ENCODE data around the gene TMEM14C.

TMEM14C gene

GRCh38 chr6:10681795-10682194 is 41.1 kb upstream of the TMEM14C start:
- no peak overlapping the region for H3K27ac ChIP-seq (ENCODE audit: low read depth, low read length, poor library complexity, severe bottlenecking)
- no peaks in the 10 kb centered on the region; the same call in 1 of the 2 replicates for H3K36me3 ChIP-seq (ENCODE audit: insufficient read depth, low read length)
- H3K4me3 ChIP-seq (ENCODE audit: low read depth, low read length, poor library complexity, severe bottlenecking): no peak overlapping the region
- H3K9me3 ChIP-seq (ENCODE audit: low read length): no peaks in the 10 kb centered on the region
- H3K79me2 ChIP-seq (ENCODE audit: insufficient read depth, low read length): no peaks in the 10 kb centered on the region
- no peak overlapping the region for H3K9ac ChIP-seq (ENCODE audit: low read length)
- H3K9me2 ChIP-seq (ENCODE audit: low read depth, low read length): no peaks in the 10 kb centered on the region
- H3K27me3 ChIP-seq (ENCODE audit: insufficient read depth, low read length): no peaks in the 10 kb centered on the region
- no peak overlapping the region for H2AFZ ChIP-seq (ENCODE audit: low read length)
- H4K20me1 ChIP-seq (ENCODE audit: insufficient read depth, low read length): no peaks in the 10 kb centered on the region
- H3K4me2 ChIP-seq (ENCODE audit: low read length): no peak overlapping the region
- no peak for TF ChIP-seq EZH2 (IDR thresholded peaks at IDR 0.05; ENCODE audit: borderline replicate concordance, low read length)
- no peak for TF ChIP-seq CTCF (IDR thresholded peaks at IDR 0.05; ENCODE audit: low read length)
- no peaks in the 10 kb centered on the region for H3K4me1 ChIP-seq (ENCODE audit: insufficient read depth, low read length, severe bottlenecking)
- no peaks in the 10 kb centered on the region for H3F3A ChIP-seq (ENCODE audit: insufficient read depth, low read length)

GRCh38 chr6:10682355-10682988 is 40.4 kb upstream of the TMEM14C start:
- TF ChIP-seq CTCF (IDR thresholded peaks at IDR 0.05; ENCODE audit: low read length) (no peak), EZH2 (IDR thresholded peaks at IDR 0.05; ENCODE audit: borderline replicate concordance, low read length) (no peak)
- no peak overlapping the region for H2AFZ ChIP-seq (ENCODE audit: low read length)

GRCh38 chr6:10684618-10685017 is 38.3 kb upstream of the TMEM14C start:
- H3K4me1 ChIP-seq (ENCODE audit: insufficient read depth, low read length, severe bottlenecking): no peaks in the 10 kb centered on the region
- H2AFZ ChIP-seq (ENCODE audit: low read length): no peak overlapping the region
- H3K27me3 ChIP-seq (ENCODE audit: insufficient read depth, low read length): no peaks in the 10 kb centered on the region
- no peak overlapping the region for H3K4me3 ChIP-seq (ENCODE audit: low read depth, low read length, poor library complexity, severe bottlenecking)
- H3F3A ChIP-seq (ENCODE audit: insufficient read depth, low read length): no peaks in the 10 kb centered on the region
- no peaks in the 10 kb centered on the region; the same call in 1 of the 2 replicates for H3K36me3 ChIP-seq (ENCODE audit: insufficient read depth, low read length)
- no peak overlapping the region for H3K9ac ChIP-seq (ENCODE audit: low read length)
- no peak overlapping the region for H3K27ac ChIP-seq (ENCODE audit: low read depth, low read length, poor library complexity, severe bottlenecking)
- H3K79me2 ChIP-seq (ENCODE audit: insufficient read depth, low read length): no peaks in the 10 kb centered on the region
- H3K9me3 ChIP-seq (ENCODE audit: low read length): no peaks in the 10 kb centered on the region
- TF ChIP-seq EZH2 (IDR thresholded peaks at IDR 0.05; ENCODE audit: borderline replicate concordance, low read length) (no peak), CTCF (IDR thresholded peaks at IDR 0.05; ENCODE audit: low read length) (no peak)
- H3K4me2 ChIP-seq (ENCODE audit: low read length): no peak overlapping the region
- no peaks in the 10 kb centered on the region for H3K9me2 ChIP-seq (ENCODE audit: low read depth, low read length)
- no peaks in the 10 kb centered on the region for H4K20me1 ChIP-seq (ENCODE audit: insufficient read depth, low read length)

More at GRCh38 chr6:10682355-10682988, 40.4 kb upstream of the TMEM14C start:
- H3K27me3 ChIP-seq (ENCODE audit: insufficient read depth, low read length): no peaks in the 10 kb centered on the region
- H4K20me1 ChIP-seq (ENCODE audit: insufficient read depth, low read length): no peaks in the 10 kb centered on the region
- no peaks in the 10 kb centered on the region for H3K9me2 ChIP-seq (ENCODE audit: low read depth, low read length)
- no peaks in the 10 kb centered on the region for H3F3A ChIP-seq (ENCODE audit: insufficient read depth, low read length)
- H3K4me3 ChIP-seq (ENCODE audit: low read depth, low read length, poor library complexity, severe bottlenecking): no peak overlapping the region
- no peaks in the 10 kb centered on the region for H3K9me3 ChIP-seq (ENCODE audit: low read length)
- no peaks in the 10 kb centered on the region; the same call in 1 of the 2 replicates for H3K36me3 ChIP-seq (ENCODE audit: insufficient read depth, low read length)
- H3K79me2 ChIP-seq (ENCODE audit: insufficient read depth, low read length): no peaks in the 10 kb centered on the region
- no peaks in the 10 kb centered on the region for H3K4me1 ChIP-seq (ENCODE audit: insufficient read depth, low read length, severe bottlenecking)
- H3K9ac ChIP-seq (ENCODE audit: low read length): no peak overlapping the region
- H3K27ac ChIP-seq (ENCODE audit: low read depth, low read length, poor library complexity, severe bottlenecking): no peak overlapping the region
- H3K4me2 ChIP-seq (ENCODE audit: low read length): no peak overlapping the region
